HG03095 (cell line): ENCODE measurements around the gene MAP3K20.
"Not testable (repeated sequence)": the region's sequence is repeated elsewhere in the genome, so short reads cannot be mapped to it uniquely, and the experiment has no call there.

Experiments used
- ATAC-seq: cut with Tn5 transposase; IDR thresholded peaks from one replicate; pipeline ENCODE4 v1.9.1; 2021; ENCODE audit warnings: moderate library complexity; ENCODE audit not compliant: unreplicated experiment

Gene MAP3K20

DNA sequence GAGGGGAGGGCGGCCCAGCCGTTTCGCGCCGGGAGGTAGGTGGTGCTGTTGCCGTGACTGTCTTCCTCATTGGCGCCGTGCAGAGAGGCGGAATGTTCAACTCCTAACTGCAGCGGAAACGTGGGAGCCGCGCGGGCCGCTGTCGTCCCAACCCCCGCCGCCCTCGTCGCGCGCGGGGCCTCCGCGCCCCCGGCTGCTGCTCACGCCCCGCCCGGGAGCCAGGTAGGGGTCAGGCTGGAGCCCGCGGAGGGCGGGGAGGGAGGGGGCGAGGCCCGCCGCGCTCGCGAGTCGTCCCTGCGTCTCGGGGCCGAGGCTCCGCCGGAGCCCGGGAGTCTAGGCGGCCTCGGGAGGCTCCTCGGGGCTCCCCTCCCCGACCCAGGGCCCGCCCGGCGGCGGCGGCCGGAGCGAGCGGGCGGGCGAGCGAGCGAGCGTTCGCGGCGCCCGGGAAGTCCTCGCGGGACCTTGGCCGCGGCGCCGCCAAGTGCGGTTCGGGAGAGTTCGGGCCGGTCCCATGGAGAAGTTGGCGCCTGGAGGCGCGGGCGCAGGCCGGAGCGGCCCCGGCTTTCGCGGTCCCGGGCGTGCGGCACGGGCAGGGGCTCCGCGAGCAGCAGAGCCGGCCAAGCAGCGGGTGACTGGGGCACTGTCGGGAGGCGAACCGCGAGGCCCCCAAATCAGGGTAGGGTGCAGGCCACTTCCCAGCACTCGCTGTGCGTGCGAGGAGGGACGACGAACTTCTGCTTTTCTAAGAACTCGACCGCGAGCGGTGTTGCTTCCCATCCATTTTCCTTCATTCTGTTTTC, at the start of gene MAP3K20:
Gene MAP3K20, plus strand, starts transcription at position 66 of the 800 bp plus-strand sequence. CDS start 15,186 bp downstream, outside the sequence.
- peak; percentile 50 for ATAC-seq

DNA sequence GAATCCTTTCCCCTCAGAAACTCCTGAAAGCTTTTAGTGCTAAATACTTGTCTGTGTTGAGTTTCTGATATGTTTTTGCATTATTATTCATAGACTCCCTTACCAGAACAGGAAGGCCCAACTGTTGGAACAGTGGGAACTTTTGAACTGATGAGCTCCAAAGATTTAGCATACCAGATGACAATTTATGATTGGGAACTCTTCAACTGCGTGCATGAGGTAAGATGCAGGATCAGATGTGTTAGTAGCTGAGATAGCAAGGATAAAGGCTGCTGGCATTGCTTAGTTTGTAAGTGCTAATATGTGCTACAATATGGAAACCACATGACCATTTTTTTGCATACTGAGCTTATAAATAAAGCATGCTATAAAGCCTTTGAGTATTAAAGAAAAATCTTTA, 49.2 kb upstream of the MAP3K20 start:
- ATAC-seq = no peak

DNA sequence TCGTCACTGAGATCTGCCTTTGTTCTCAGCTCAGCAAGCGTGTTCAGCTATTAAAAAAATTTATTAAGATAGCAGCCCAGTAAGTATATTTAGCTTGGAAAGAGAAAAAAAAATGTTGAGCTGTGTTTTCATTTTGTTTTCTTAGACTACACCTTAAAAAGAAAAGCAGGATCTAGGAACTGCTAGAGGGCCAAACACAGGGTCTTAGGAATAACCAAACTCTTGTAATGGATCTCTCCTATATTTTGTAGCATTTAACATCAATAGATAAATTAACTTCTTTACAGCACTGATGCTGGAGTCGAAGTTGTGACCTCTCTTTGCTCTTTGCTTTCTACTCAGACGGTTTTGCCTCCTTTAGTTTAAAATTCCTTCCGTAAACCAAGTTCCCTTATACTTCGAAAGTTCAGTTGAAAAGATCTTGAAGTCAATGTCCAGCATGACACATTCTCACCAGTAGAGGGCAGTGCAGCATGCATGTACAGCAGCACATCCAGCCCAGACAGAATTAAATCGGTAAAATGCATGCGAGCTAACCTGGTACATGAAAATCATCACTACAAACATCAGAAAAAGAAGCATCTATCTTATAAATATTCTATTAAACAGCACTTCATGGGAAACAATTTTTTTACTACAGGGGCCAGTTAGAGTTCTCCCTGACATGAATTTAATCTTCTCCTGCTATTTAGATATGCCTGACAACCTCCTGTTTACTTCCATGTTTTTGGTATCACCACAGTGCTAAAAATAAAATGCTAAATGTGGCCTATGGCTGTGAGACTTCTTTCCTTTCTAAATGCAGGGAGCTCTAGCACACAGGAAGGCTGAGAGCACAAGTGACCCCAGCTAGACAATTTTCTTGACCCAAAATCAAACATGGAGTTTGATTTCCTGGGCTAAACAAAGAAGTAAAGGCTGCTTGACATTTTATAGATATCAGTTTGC, 48.2 kb upstream of the MAP3K20 start:
- ATAC-seq = no peak

DNA sequence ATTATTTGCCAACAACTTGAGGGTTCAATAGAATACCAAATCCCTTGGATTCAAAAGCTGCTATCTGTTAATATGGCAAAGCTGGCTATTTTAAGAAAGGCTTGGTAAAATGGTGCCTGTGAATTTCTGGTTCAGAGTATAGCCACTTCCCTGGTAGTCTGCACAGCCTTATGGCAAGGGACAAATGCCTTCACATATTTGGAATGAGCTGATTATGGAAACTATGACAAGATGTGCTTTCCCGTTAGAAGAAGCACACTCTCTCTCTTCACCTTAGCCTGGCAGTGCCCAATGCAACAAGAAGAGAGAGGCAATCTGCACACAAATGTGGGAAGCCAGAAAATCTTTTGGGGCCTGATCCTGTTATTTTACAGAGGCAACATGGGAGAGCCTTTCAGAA, 47.5 kb upstream of the MAP3K20 start:
- no peak for ATAC-seq

DNA sequence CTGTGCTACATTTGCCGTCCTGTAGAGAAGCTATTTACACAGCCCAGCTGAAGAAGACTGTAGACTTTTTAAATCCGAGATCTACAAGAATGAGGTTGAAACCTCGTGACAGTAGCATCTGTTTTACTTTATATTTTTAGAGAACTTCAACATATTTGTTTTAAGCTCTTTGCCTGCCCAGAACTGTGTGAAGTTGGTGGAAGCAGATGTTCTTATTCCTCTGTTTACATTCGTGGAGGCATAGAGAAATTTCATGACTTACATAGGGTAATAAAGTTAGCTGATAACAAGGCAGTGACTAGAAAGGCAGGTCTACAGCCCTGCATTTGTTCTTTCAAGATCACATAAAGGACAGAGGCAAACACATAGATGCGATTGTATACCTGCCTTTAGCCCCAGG, 47.0 kb upstream of the MAP3K20 start:
- ATAC-seq = no peak

DNA sequence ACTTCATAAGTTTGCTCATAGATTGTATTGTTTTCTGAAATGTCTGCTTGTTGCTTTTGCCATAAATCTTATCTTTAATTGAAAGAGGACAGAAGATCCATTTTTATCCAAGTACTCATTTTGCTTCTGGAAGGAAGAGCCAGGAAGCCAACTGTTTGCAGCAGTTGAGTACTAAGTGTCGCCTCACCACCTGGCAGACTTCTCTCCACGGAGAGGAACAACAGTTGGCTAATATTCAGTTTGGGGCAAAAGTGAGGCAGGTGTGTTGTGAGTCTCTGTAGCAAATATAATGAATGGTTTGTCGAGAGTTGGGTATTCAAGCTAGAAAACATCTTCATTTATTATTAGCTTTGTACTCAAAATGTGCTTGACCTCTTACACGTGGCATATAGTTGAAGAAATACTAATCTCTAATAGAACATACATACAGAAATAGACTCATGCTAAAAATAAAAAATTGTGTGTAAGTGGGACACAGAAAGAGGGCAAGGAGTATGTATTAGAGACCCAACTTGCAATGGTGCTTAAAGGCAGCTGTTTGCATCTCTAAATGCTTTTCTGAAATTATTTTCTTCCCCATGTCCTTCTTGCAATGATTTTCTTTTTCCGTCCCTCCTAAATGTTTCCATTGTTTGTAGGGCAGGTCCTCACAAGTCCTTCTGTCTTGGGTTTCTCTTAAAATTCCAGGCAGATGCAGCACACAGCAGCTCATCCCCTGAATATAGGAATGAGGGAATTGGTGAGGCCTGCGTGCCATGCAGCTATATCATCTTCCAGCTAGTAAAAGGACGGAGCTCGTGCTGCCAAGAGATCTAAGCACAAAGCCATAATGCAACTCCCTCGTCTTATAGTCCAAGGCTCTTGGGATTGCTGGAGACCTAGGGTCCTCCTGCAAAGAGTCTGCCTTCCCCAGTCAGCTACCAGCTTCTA, 44.8 kb upstream of the MAP3K20 start:
- no peak for ATAC-seq

DNA sequence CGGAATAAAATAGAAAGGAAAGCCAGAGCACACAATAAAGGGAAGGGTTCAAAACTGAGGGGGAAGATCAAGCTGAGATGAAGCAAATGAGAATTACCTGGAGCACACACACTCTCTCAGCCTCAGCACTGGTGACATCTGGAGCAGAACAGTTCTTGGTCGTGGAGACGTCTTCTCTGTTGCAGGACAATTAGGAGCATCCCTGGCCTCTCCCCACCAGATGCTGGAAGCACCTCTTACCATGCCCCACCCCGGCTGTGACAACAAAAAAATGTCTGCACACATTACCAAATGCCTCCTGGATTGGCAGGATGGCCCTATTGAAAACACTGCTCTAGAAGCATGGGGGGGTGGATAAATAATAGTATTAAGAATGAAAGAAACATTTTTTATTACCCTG, 43.6 kb upstream of the MAP3K20 start:
- ATAC-seq = no peak

DNA sequence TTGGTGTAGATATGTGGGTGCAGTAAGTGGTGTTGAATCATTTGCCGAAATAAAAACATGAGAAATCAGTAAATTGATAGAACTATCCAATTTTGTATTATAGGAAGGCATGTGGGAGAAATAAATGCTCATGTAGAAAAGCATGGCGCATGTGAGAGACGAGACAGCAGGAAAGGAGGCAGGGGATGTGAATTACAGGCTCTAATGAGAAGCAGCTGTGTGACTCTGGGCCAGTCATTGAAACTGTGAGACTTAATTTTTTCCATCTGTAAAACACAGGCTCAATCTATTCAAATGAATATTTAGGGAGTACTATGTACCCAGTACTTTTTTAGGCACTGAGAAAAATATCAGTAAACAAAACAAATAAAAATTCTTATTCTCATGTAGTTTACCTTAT, 42.6 kb upstream of the MAP3K20 start:
- no peak for ATAC-seq

DNA sequence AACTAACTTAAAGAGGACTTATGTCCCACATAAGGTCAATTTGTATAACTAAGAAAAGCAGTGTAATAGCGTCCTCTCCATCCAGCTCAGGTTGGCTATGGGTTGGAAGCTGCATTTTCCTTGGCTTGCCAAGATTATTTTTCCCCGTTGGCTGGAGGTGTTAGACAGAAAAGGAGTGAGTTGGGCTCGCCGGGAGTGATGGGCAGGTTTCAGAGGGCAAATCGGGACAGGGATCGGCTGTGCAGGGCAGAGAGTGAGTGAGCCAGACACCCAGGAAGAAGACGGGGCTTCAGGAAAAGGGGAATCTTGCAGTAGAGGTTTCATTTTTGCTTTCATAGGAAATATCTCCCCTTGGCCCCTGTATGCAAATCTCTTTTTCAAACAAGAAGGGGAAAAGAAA, 41.5 kb upstream of the MAP3K20 start:
- ATAC-seq = no peak

DNA sequence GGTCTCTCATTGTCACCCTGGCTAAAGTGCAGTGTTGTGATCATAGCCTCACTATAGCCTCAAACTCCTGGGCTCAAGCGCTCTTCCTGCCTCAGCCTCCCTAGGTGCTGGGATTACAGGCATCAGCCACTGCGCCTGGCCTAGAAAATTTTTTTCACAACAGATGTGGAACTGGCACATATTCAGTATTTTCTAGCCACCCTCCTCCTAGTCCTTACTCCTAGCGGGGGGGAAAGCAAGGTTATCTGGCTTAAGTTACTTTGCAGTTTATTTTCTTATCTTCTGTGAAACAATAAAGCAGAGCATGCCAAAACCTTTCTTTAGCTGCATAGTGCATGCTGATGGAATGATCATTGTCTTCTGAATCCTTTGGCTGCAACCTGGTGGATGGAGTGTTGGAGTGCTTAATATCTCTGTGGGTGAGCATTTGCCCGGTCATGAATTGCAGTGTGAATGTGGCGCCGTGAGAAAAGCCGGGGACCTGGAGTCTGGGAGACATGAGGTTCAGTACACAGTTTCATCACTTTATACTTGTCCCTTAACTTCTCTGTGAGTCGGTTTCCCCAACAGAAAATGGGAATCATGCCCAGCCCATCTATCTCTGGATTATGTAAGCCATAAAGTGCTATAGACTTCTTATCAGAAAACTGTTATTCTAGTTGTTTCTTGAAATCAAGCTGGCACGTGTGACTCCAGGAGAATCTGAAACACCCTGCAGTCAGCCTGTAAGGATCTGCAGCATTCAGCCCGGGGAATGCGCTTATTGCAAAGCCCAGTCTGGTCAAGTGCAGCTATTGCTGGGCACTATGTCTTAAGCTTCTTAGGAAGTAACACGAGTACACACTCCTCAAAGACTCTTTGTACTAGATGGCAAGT, 38.2 kb upstream of the MAP3K20 start:
- ATAC-seq = no peak

DNA sequence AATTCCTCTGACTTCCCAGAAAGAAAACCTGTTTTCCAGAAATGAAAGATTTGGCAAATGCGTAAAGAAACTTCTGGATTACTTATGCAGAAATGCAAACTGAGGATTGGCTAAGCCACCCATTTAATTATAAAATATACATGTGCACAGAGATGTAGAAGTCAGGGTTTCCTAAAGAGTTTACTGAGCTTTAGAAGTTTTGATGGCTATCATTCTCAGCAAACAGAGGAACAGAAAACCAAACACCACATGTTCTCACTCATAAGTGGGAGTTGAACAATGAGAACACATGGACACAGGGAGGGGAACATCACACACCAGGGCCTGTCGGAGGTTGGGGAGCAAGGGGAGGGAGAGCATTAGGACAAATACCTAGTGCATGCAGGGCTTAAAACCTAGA, 37.4 kb upstream of the MAP3K20 start:
- ATAC-seq = not testable (repeated sequence)

DNA sequence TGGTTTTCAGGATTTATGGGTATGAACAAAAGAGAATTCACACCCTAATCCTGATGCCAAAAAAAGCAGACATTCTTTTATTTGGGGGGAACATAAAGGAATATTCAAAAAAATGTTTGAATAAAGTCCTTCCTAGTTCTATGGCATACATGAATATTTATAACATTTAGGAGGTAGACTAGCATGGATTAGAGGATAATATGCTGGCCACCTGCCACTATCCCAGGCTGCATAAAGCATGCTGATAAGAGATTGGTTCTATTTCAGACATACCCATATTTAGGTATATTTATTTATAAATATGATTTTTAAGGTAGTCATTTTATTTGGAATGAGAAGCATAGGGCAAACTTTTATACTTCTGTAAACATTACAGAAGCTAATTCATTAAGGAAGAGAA, 34.9 kb upstream of the MAP3K20 start:
- no peak for ATAC-seq

DNA sequence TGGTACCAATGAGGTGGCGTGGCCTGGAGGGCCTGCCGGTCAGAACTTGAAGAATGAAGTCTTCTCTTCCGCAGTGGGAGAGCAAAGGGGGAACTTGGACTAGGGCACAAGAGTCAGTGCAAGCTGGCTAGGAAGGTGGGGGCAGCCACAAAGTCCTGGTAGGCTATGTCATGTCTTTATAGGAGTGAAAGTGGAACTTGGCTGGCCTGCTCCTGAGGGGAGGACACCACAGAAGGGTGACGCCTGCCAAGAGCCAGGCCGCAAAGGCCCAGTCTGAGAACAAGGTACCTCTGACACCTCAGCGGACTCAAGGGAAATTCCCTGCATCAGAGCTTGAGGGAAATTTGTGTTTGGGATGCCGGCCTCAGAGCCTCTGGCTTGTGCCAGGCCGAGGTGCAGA, 32.2 kb upstream of the MAP3K20 start:
- no peak for ATAC-seq

DNA sequence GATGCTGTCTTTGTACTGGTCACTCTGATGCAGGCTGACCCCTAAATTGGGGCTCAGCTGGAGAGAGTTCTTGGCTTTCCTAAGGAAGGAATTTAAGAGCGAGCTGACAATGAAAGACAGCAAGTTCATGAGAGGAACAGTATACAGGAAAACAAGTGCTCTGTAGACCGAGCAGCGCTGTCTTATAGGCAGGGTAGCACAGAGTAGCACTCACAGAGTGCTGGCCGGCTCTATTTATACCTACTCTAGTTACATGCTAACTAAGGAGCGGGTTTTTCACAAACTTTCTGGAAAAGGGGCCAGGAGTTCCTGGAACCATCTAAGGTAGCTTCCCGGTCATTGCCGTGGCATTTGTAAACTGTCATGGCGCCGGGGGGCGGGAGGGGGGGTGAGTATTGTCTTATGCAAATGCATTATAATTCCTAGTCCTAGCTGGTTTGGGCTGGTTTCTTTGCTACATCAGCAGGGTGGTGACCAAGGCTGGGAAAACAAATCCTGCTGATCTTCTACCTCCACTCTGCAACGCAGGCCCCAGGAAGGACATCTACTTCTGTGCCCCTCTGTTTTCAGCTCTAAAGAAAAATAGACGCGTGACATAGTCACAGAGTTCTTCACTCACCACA, 31.6 kb upstream of the MAP3K20 start:
- no peak for ATAC-seq

DNA sequence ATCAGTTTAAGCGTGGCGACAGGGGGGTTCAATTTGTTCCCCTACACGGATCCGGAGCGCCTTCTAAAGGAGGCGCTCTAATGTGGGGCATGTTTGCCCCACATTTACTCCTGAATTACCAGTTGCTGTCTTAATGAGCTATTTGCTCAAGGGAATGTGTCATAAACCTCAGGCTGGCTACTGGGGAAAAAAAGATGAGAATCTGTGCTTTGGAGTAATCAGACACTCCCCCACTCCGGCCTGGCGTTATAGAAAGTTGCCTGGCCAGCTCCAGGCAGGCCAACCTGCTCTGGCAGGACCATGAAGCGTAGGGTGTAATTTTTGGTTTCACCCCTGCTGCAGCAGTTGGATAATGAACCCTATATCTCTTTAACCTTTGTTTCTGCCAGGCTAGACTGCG, 31.0 kb upstream of the MAP3K20 start:
- no peak for ATAC-seq

DNA sequence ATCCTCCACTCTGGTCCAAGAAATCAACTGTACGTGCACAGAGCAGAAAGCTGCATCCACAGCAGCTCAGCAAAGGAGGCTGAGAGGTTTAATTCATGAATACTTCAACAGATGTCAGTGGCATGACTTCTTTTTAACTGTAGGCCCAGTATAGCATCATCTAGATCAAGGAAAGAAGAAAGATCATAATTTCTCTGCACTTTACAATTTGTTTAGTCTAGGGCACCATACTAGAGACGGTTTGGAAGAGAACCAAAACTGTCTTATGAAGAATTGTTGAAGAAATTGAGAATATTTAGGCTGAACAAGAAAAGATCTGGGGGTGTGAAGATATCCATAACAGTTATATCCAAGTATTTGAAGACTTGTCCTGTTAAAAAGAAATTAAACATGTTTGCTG, 30.5 kb upstream of the MAP3K20 start:
- no peak for ATAC-seq

DNA sequence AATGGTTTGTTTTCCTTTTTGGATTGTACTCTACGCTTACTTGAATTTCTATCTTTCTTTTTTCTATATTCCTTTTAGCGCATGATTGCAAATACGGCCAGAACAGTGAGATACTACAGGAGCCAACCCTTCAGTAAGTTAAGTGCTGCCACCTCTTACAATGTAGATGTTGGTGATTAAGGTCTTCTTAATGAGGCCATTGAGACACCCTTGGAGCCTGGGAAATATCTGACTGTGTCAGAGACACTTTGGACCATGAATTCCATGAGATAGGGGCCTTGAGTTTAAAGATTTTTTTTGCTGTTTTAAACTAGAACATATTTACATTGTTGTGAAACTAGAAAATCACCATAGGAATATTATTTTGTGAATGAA, 27.1 kb upstream of the MAP3K20 start:
- no peak for ATAC-seq

DNA sequence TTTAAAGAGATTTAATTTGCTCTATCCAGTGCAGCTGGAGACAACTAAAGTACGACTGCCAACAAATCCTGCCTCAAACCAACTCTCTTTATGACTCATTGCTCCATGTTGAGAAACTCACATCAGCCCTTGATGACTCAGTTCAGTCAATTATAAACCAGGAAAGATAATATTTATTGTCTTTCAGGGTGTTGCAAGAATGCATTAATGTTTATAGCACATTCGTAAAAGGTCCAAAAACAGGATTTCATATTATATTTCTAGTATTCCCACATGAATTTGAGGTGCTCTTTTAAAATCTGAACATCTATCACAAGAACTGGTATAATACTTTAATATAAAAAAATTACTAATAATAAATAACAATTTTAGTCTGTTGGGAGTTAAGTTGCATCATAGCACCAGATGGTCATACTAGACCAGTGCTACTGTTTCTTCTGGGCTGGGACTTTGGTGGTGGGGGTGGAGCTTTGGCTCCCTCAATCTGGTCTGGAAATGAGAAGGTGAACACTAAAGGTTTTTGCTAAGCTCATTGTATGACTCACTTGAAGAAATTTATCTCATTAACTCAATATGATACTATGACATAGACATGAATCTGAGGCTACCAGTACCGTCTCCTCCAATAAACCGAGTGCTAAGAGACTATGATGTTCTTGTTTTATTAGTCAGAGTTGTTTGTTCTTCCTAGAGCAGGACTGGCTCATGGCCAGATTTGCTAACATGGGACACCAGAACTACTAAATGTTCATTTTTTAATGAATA, 26.6 kb upstream of the MAP3K20 start:
- ATAC-seq = peak; percentile 78

DNA sequence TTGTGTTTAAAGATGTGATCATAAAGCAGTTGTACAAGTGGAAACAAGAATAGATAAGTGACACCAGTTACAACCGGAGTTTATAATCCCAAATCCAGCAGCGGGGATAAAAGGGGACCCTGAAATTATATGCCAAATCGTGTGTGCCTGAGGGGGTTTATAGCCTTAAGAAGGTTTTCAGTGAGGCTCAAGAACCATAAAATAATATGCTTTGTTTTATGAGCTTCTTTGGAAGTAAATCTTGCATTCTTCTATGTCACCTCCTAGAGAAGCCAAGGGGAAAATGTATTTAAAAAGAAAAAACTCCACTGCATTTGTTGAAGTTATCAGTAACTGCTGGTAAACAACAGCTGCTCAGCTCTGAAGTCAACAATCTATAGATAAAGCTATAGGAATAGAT, 25.8 kb upstream of the MAP3K20 start:
- no peak for ATAC-seq
